H9 (cell line): ENCODE measurements around the gene IMMP2L. TPM values are rescaled to one million over a fixed set of nuclear protein-coding genes. Genes with fewer than 3 reads are reported as not detected.

Experiments used
- DNase-seq: peaks from one replicate; pipeline ENCODE4 v3.0.0-alpha.2; 2017
- H2AFZ ChIP-seq: one replicate; pipeline ENCODE4 v1.6.1; 2013; ENCODE audit warnings: mild to moderate bottlenecking, low read length, control low read depth, moderate library complexity
- H2AK5ac ChIP-seq: 2 replicates; pipeline ENCODE4 v1.6.1; 2013; ENCODE audit warnings: low read length, control low read depth, mixed read lengths; ENCODE audit not compliant: insufficient read length
- H2BK120ac ChIP-seq: one replicate; pipeline ENCODE4 v1.6.1; 2013; ENCODE audit warnings: low read depth, mild to moderate bottlenecking, low read length, control low read depth, inconsistent platforms; ENCODE audit not compliant: poor library complexity, severe bottlenecking
- H2BK12ac ChIP-seq: 2 replicates; pipeline ENCODE4 v1.6.1; 2013; ENCODE audit warnings: low read length, control low read depth, mixed read lengths, low read depth; ENCODE audit not compliant: insufficient read length
- H2BK15ac ChIP-seq: 2 replicates; pipeline ENCODE4 v1.6.1; 2013; ENCODE audit warnings: low read depth, low read length, control low read depth
- H2BK20ac ChIP-seq: one replicate; pipeline ENCODE4 v1.6.1; 2013; ENCODE audit warnings: low read depth, mild to moderate bottlenecking, low read length, control low read depth, inconsistent platforms; ENCODE audit not compliant: poor library complexity, severe bottlenecking
- H2BK5ac ChIP-seq: 2 replicates; pipeline ENCODE4 v1.6.1; 2013; ENCODE audit warnings: low read length, control low read depth, mixed read lengths; ENCODE audit not compliant: insufficient read length
- H3K14ac ChIP-seq: 2 replicates; pipeline ENCODE4 v1.6.1; 2013; ENCODE audit warnings: low read length, control low read depth; ENCODE audit not compliant: insufficient read depth
- H3K18ac ChIP-seq: 2 replicates; pipeline ENCODE4 v1.6.1; 2013; ENCODE audit warnings: low read depth, mild to moderate bottlenecking, mixed read lengths, low read length, control low read depth; ENCODE audit not compliant: insufficient read length
- H3K23ac ChIP-seq: 2 replicates; pipeline ENCODE4 v1.6.1; 2013; ENCODE audit warnings: low read length, control low read depth, mixed read lengths, low read depth; ENCODE audit not compliant: insufficient read length
- H3K23me2 ChIP-seq: 2 replicates; pipeline ENCODE4 v1.6.1; 2013; ENCODE audit warnings: low read depth, mild to moderate bottlenecking, mixed read lengths, low read length, control low read depth; ENCODE audit not compliant: insufficient read length, poor library complexity, severe bottlenecking
- H3K27ac ChIP-seq: 2 replicates; pipeline ENCODE4 v1.5.1; 2013; ENCODE audit warnings: low read length, control low read depth, mixed read lengths, low read depth; ENCODE audit not compliant: insufficient read length
- H3K27me3 ChIP-seq: 2 replicates; pipeline ENCODE4 v1.6.1; 2013; ENCODE audit warnings: low read length, control low read depth, inconsistent platforms; ENCODE audit not compliant: insufficient read depth
- H3K4ac ChIP-seq: 2 replicates; pipeline ENCODE4 v1.6.1; 2013; ENCODE audit warnings: low read depth, mild to moderate bottlenecking, control low read depth, inconsistent platforms, low read length, moderate library complexity
- H3K4me1 ChIP-seq: 2 replicates; pipeline ENCODE4 v1.6.1; 2013; ENCODE audit warnings: low read length, control low read depth, inconsistent platforms; ENCODE audit not compliant: insufficient read depth
- H3K4me2 ChIP-seq: 2 replicates; pipeline ENCODE4 v1.6.1; 2013; ENCODE audit warnings: low read length, control low read depth, mixed read lengths; ENCODE audit not compliant: insufficient read length, insufficient read depth
- H3K56ac ChIP-seq: 2 replicates; pipeline ENCODE4 v1.6.1; 2013; ENCODE audit warnings: low read depth, mild to moderate bottlenecking, mixed read lengths, low read length, control low read depth; ENCODE audit not compliant: insufficient read length
- H3K79me1 ChIP-seq: 2 replicates; pipeline ENCODE4 v1.6.1; 2013; ENCODE audit warnings: low read depth, mild to moderate bottlenecking, moderate library complexity, low read length, control low read depth, inconsistent platforms; ENCODE audit not compliant: insufficient read depth, poor library complexity, severe bottlenecking
- H3K79me2 ChIP-seq: 2 replicates; pipeline ENCODE4 v1.6.1; 2013; ENCODE audit warnings: low read length, control low read depth, inconsistent platforms; ENCODE audit not compliant: insufficient read depth
- H3K9ac ChIP-seq: 2 replicates; pipeline ENCODE4 v1.6.1; 2013; ENCODE audit warnings: low read length, control low read depth, mixed read lengths; ENCODE audit not compliant: insufficient read length; ENCODE audit errors: extremely low read depth
- H3K9me3 ChIP-seq: one replicate; pipeline ENCODE4 v1.6.1; 2013; ENCODE audit warnings: low read depth, low read length, inconsistent platforms; ENCODE audit not compliant: control insufficient read depth
- H3T11ph ChIP-seq: one replicate; pipeline ENCODE4 v1.6.1; 2013; ENCODE audit warnings: mild to moderate bottlenecking, low read length, control low read depth, inconsistent platforms
- H4K20me1 ChIP-seq: one replicate; pipeline ENCODE4 v1.6.1; 2013; ENCODE audit not compliant: control insufficient read depth, insufficient read length, insufficient read depth
- H4K5ac ChIP-seq: 2 replicates; pipeline ENCODE4 v1.6.1; 2013; ENCODE audit warnings: low read depth, mild to moderate bottlenecking, mixed read lengths, low read length, control low read depth; ENCODE audit not compliant: insufficient read length
- H4K8ac ChIP-seq: replicated peaks from 2 replicates; pipeline ENCODE4 v1.6.1; 2013; ENCODE audit warnings: low read length, control low read depth, mixed read lengths, low read depth; ENCODE audit not compliant: insufficient read length
- H4K91ac ChIP-seq: 2 replicates; pipeline ENCODE4 v1.6.1; 2013; ENCODE audit warnings: low read depth, mild to moderate bottlenecking, moderate library complexity, mixed read lengths, low read length, control low read depth; ENCODE audit not compliant: insufficient read length
- H3K27ac Mint-ChIP-seq, 3 experiments: 2 replicates in 2 of 3; 3 replicates in 1 of 3; pipeline ENCODE4 v1.8.0; 2020 to 2021; ENCODE audit warnings: mixed read lengths in 3 of 3, mild to moderate bottlenecking in 1 of 3, moderate library complexity in 1 of 3
- H3K27me3 Mint-ChIP-seq: 2 replicates; pipeline ENCODE4 v1.8.0; 2021; ENCODE audit warnings: low read depth, mild to moderate bottlenecking, moderate library complexity, mixed read lengths
- H3K36me3 Mint-ChIP-seq, 3 experiments: 2 replicates in 2 of 3; 3 replicates in 1 of 3; pipeline ENCODE4 v1.8.0; 2020 to 2021; ENCODE audit warnings: low read depth in 3 of 3, mixed read lengths in 3 of 3; ENCODE audit not compliant: insufficient read depth in 1 of 3
- H3K4me1 Mint-ChIP-seq, 2 experiments: 2 replicates each; pipeline ENCODE4 v1.8.0; 2020; ENCODE audit warnings: mixed read lengths in 2 of 2
- H3K4me3 Mint-ChIP-seq, 2 experiments: 2 replicates in 1 of 2; 3 replicates in 1 of 2; pipeline ENCODE4 v1.8.0; 2020 to 2021; ENCODE audit warnings: mild to moderate bottlenecking in 2 of 2, mixed read lengths in 2 of 2, moderate library complexity in 1 of 2
- H3K9me3 Mint-ChIP-seq, 2 experiments: 2 replicates in 1 of 2; 3 replicates in 1 of 2; pipeline ENCODE4 v1.8.0; 2020; ENCODE audit warnings: mild to moderate bottlenecking in 2 of 2, mixed read lengths in 2 of 2, moderate library complexity in 1 of 2
- CTCF ChIP-seq: fragments of 200-600 bp; sonication (generic); conservative IDR thresholded peaks from 3 replicates; pipeline ENCODE4 v1.8.0; 2021; ENCODE audit warnings: antibody characterized with exemption, mild to moderate bottlenecking
- whole genome bisulfite sequencing: extraction: QIAGEN DNeasy Blood & Tissue Kit; methylation state at CpG from one replicate; pipeline ENCODE4 v1.1.7; 2013; ENCODE audit warnings: missing lambda C conversion rate, low lambda C conversion rate, mixed read lengths; ENCODE audit not compliant: insufficient read length; ENCODE audit errors: extremely low coverage; 5-methylcytosine and 5-hydroxymethylcytosine counted together
- total RNA-seq: library from RNA; stranded (reverse); gene quantifications from 2 replicates; pipeline ENCODE4 v1.2.1, GENCODE V29; 2021

IMMP2L gene
- total RNA-seq, 1 experiment from 2014 or later, result 14.7 TPM

DNA sequence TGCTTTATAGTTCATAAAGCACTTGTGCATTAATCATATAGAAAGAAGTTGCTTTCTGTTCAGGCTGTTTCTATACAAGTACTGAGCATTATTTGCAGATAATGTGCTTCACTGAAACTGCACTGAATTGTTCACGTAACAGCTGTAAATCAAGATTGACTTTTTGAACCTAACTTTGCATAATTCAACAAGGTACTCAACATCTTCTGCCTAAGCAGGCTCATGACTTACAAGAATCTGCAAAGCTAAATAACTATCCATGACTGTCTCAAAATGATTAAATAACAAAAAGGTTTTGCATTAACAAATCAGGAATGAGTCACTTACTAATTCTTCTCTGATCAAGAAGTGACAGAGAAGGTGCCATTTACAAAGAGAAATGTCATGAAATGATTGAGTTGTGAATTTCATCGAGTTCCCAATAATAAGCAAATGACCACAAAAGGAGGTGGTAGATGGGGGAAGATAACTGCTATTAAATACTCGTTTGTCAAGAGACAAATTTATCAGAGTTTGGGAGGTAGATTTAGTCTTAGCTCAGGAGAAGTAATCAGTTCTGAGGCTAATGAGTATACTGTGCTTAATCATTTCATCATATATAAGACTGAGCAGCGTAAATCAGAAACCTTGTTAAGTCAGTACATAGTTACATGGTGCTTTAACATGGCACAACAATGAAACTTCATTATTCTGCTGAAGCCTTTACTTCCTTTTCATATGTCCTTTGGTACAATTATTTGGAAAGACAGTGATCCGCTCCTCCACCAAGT lies 632.6 kb downstream of the IMMP2L start:
- peaks cover 1 to 7% (median 5%) of the 10 kb centered on the region in 3 experiments; a peak in 5 of 7 replicates for H3K36me3 Mint-ChIP-seq
- TF ChIP-seq CTCF, result no peak
- Histone ChIP-seq H3K18ac (no peak overlapping the region), H4K5ac (no peak overlapping the region), H3K4me2 (no peak overlapping the region), H2BK5ac (no peak overlapping the region), H3K4me1 (no peaks in the 10 kb centered on the region; the same call in 1 of the 2 replicates), H3K9ac (no peak overlapping the region), H4K8ac (no peak overlapping the region), H3K79me1 (no peaks in the 10 kb centered on the region), H3T11ph (no peak overlapping the region), H3K23me2 (no peaks in the 10 kb centered on the region), H3K14ac (no peak overlapping the region), H2AFZ (no peak overlapping the region), H2BK120ac (no peak overlapping the region), H3K56ac (no peak overlapping the region), H3K27me3 (no peaks in the 10 kb centered on the region), H2BK20ac (no peak overlapping the region), H3K4ac (no peak overlapping the region), H3K27ac (no peak overlapping the region), H4K91ac (no peak overlapping the region), H2AK5ac (no peak overlapping the region), H2BK15ac (no peak overlapping the region), H3K79me2 (no peaks in the 10 kb centered on the region), H3K9me3 (no peaks in the 10 kb centered on the region), H3K23ac (no peak overlapping the region), H2BK12ac (no peak overlapping the region), H4K20me1 (no peaks in the 10 kb centered on the region)
- no peak overlapping the region for H3K27ac Mint-ChIP-seq
- no CpG with 5 or more reads among the region's 5 CpGs for WGBS
- no peaks in the 10 kb centered on the region for H3K27me3 Mint-ChIP-seq
- H3K9me3 Mint-ChIP-seq, result peaks cover 4 to 7% of the 10 kb centered on the region in 2 experiments; a peak in 3 of 5 replicates
- DNase-seq, result no peak
- H3K4me1 Mint-ChIP-seq, result no peaks in the 10 kb centered on the region; a peak in 1 of 4 replicates
- no peak overlapping the region for H3K4me3 Mint-ChIP-seq
